ENCODE results near the gene TLE2. TPM values are rescaled to one million over a fixed set of nuclear protein-coding genes. Genes with fewer than 3 reads are reported as not detected.
"Not testable (repeated sequence)": the region's sequence is repeated elsewhere in the genome, so short reads cannot be mapped to it uniquely, and the experiment has no call there.

The TLE2 gene
- total RNA-seq, 1 donor from 2014 or later: 0.53 TPM

DNA sequence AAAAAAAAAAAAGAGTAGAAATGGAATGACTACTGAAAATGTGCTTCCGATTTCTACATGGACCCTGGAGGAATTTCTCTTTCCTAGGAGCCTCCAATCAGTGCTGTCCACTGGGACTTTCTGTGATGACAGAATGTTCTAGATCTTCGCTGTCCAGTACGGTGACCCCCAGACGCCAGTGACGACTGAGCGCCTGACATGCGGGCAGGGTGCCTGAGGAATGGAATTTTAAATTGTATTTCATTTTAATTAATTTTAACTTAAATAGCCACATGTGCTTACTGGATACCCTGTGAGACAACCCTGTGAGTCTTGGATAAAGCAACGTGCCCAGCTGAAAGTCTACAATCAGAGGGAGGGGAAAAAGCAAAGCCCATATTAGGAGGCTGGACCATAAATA lies 55.9 kb downstream of the TLE2 start:
- no peak for DNase-seq (ENCODE audit: low read depth)
- TF ChIP-seq, protein P1, sequence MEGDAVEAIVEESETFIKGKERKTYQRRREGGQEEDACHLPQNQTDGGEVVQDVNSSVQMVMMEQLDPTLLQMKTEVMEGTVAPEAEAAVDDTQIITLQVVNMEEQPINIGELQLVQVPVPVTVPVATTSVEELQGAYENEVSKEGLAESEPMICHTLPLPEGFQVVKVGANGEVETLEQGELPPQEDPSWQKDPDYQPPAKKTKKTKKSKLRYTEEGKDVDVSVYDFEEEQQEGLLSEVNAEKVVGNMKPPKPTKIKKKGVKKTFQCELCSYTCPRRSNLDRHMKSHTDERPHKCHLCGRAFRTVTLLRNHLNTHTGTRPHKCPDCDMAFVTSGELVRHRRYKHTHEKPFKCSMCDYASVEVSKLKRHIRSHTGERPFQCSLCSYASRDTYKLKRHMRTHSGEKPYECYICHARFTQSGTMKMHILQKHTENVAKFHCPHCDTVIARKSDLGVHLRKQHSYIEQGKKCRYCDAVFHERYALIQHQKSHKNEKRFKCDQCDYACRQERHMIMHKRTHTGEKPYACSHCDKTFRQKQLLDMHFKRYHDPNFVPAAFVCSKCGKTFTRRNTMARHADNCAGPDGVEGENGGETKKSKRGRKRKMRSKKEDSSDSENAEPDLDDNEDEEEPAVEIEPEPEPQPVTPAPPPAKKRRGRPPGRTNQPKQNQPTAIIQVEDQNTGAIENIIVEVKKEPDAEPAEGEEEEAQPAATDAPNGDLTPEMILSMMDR (IDR thresholded peaks at IDR 0.05; ENCODE audit: insufficient read depth, low read length, severe bottlenecking): no peak
- no peaks in the 10 kb centered on the region for H3K36me3 ChIP-seq (ENCODE audit: control insufficient read depth, insufficient read depth, low read length)
- FAIRE-seq: no peak
- H3K27me3 ChIP-seq (ENCODE audit: control insufficient read depth, insufficient read depth, low read length): no peaks in the 10 kb centered on the region
- H3K4me3 ChIP-seq (ENCODE audit: low read depth, low read length): no peak overlapping the region

GRCh38 chr19:2970201-2970835 lies 58.8 kb downstream of the TLE2 start:
- Histone ChIP-seq H3K36me3 (ENCODE audit: control insufficient read depth, insufficient read depth, low read length) (no peaks in the 10 kb centered on the region), H3K27me3 (ENCODE audit: control insufficient read depth, insufficient read depth, low read length) (no peaks in the 10 kb centered on the region), H3K4me3 (ENCODE audit: low read depth, low read length) (no peak overlapping the region)
- TF ChIP-seq, protein P1 (IDR thresholded peaks at IDR 0.05; ENCODE audit: insufficient read depth, low read length, severe bottlenecking): no peak
- DNase-seq (ENCODE audit: low read depth): no peak
- no peak for FAIRE-seq

DNA sequence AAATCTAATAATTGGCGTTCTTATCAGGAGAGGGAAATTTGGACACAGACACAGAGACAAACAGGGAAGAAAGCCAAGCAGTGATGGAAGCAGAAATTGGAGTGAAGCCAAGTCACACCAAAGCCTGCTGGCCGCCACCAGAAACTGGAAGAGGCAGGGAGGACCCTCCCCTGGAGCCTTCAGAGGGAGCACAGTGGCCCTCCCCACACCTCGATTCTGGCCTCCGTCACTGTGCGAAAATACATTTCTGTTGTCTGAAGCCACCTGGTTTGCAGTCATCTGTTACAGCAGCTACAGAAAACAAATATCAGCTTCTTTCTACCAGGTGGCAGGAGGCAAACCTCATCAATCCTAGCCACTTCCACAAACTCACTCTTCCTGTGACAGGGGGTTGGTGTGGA lies 60.0 kb downstream of the TLE2 start:
- TF ChIP-seq, protein P1 (IDR thresholded peaks at IDR 0.05; ENCODE audit: insufficient read depth, low read length, severe bottlenecking): no peak
- no peaks in the 10 kb centered on the region for H3K27me3 ChIP-seq (ENCODE audit: control insufficient read depth, insufficient read depth, low read length)
- no peak for DNase-seq (ENCODE audit: low read depth)
- no peaks in the 10 kb centered on the region for H3K36me3 ChIP-seq (ENCODE audit: control insufficient read depth, insufficient read depth, low read length)
- H3K4me3 ChIP-seq (ENCODE audit: low read depth, low read length): no peak overlapping the region
- FAIRE-seq: no peak

DNA sequence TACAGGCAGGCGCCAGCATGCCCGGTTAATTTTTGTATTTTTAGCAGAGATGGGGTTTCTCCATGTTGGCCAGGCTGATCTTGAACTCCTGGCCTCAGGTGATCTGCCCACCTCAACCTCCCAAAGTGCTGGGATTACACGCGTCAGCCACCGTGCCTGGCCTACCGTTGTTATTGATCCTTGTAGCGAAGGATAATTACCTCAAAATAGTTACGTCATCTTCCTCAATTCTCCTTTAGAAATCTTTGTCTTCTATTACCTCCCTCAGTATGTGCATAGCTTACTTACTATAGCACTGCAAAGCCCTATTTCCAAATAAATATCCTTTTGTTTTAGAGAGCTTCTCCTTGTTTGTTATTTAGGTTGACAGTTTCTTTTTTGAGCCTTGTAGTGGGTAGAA lies 61.1 kb downstream of the TLE2 start:
- Histone ChIP-seq H3K4me3 (ENCODE audit: low read depth, low read length) (no peak overlapping the region), H3K36me3 (ENCODE audit: control insufficient read depth, insufficient read depth, low read length) (no peaks in the 10 kb centered on the region), H3K27me3 (ENCODE audit: control insufficient read depth, insufficient read depth, low read length) (no peaks in the 10 kb centered on the region)
- no peak for FAIRE-seq
- TF ChIP-seq, protein P1 (IDR thresholded peaks at IDR 0.05; ENCODE audit: insufficient read depth, low read length, severe bottlenecking): no peak
- no peak for DNase-seq (ENCODE audit: low read depth)

- no peak for DNase-seq (ENCODE audit: low read depth)
- no peaks in the 10 kb centered on the region for H3K27me3 ChIP-seq (ENCODE audit: control insufficient read depth, insufficient read depth, low read length)
- no peak for FAIRE-seq
- TF ChIP-seq, protein P1 (IDR thresholded peaks at IDR 0.05; ENCODE audit: insufficient read depth, low read length, severe bottlenecking): no peak
- no peak overlapping the region for H3K4me3 ChIP-seq (ENCODE audit: low read depth, low read length)
- H3K36me3 ChIP-seq (ENCODE audit: control insufficient read depth, insufficient read depth, low read length): no peaks in the 10 kb centered on the region
Observed at GRCh38 chr19:2964874-2965273, 64.2 kb downstream of the TLE2 start.

DNA sequence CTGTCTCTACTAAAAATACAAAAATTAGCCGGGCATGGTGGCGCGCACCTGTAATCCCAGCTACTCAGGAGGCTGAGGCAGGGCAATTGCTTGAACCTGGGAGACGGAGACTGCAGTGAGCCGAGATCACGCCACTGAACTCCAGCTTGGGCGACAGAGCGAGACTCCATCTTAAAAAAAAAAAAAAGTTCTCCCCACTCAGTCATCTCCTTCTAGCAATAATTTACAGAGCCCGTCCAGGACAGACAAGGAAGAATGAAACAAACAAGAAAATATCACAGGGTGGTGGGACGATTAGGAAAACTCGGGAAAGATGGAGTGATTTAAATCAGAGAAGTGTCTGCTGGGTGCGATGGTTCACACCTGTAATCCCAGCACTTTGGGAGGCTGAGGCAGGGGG lies 65.4 kb downstream of the TLE2 start:
- H3K36me3 ChIP-seq (ENCODE audit: control insufficient read depth, insufficient read depth, low read length); H3K4me3 ChIP-seq (ENCODE audit: low read depth, low read length); DNase-seq (ENCODE audit: low read depth); H3K27me3 ChIP-seq (ENCODE audit: control insufficient read depth, insufficient read depth, low read length); FAIRE-seq: not testable (repeated sequence)

Data from bronchial epithelial cell (primary cell).